ENCODE measurements around the gene THAP4. TPM values are rescaled to one million over a fixed set of nuclear protein-coding genes. Genes with fewer than 3 reads are reported as not detected.
A peak's percentile ranks its signal among the peaks of the same experiment; 100 is the strongest.
"Not testable (repeated sequence)": the region's sequence is repeated elsewhere in the genome, so short reads cannot be mapped to it uniquely, and the experiment has no call there.

THAP4 gene
- total and polyA plus RNA-seq, 2 of the 13 experiments (the other 11 are each of a cell fraction or from before 2014, with no cell fraction given) = 59.7 to 75.7 TPM

- H3K4me3 ChIP-seq (replicated peaks in 1 of 3; ENCODE audit: insufficient read depth in 1 of 3, low read depth in 2 of 3, low read length in 3 of 3); DNase-seq (ENCODE audit: low spot score); ATAC-seq; BruUV-seq (replicated peaks); H4K20me1 ChIP-seq (ENCODE audit: insufficient read depth, low read length); H3K9me3 ChIP-seq (ENCODE audit: low read length); intact Hi-C loops (cut with micrococcal nuclease; ENCODE audit: unreplicated experiment); H3K9ac ChIP-seq (ENCODE audit: insufficient read depth, low read depth, low read length); H3K79me2 ChIP-seq (ENCODE audit: insufficient read depth, low read length); CTCF ChIA-PET (ENCODE audit: low intra/inter-chr PET ratio, low total read pairs); H3K4me1 ChIP-seq (ENCODE audit: insufficient read depth, low read length); FAIRE-seq; H3K27me3 ChIP-seq (ENCODE audit: control insufficient read depth in 1 of 2, insufficient read depth in 2 of 2, low read length in 2 of 2); H3K27ac ChIP-seq (ENCODE audit: extremely low read length, insufficient read depth, low read length); H3K4me2 ChIP-seq (ENCODE audit: low read depth, low read length); H2AFZ ChIP-seq (ENCODE audit: low read length): not testable (repeated sequence)
- POLR2A ChIA-PET = interaction anchor here (0.9 kb wide), 1 partner anchor 24 kb away, joined by 3 read pairs; the partner anchor contains the start of gene DTYMK
- WGBS (ENCODE audit: low lambda C conversion rate) = 94% methylated on average over 24 of the region's 24 CpGs
- H3K36me3 ChIP-seq (replicated peaks in 1 of 2; ENCODE audit: control insufficient read depth in 1 of 2, insufficient read depth in 2 of 2, low read length in 2 of 2) = peaks cover 28 to 62% of the 10 kb centered on the region in 2 experiments
- in situ Hi-C loops (cut with HindIII; ENCODE audit: extremely low pct_ligation_motif_present, low pct_unique_long_range_greater_than_20kb) = loop anchor here (5.0 kb wide), 1 partner anchor 215 kb away; no protein-coding TSS in a partner anchor
Observed at GRCh38 chr2:241662731-241663130, 25.8 kb upstream of the THAP4 start.

DNA sequence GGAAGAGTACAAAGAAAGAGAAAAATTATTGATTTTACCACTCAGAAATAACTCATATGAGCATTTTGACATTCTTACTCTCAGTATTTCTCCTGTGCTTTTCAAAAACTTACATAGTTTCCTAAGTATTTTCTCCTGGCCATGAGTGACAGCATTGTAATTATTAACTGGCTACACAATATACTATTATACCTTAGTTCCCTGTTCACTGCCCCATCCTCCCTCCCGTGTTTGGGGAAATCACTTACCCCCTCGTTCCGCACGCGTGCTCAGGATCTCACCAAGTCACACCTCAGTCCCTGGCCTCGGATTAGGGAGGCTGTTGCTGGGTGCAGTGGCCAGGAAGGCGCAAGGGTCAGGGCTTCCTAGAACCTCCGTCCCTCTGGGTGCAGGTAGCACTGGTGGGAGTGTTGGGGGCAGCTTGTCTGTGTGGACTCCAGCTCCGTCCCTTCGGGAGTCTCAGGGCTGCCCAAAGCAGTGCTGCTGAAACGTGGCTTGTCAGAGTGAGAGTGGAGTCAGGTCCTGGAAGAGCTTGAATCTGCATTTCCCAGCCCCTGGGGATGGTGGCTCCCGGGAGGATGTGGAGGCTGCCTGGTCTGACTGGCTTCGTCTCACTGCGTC, 23.7 kb upstream of the THAP4 start:
- no peak for ATAC-seq
- Histone ChIP-seq H3K27me3 (ENCODE audit: control insufficient read depth in 1 of 2, insufficient read depth in 2 of 2, low read length in 2 of 2) (no peaks in the 10 kb centered on the region), H3K4me2 (ENCODE audit: low read depth, low read length) (no peak overlapping the region), H3K4me3 (replicated peaks in 1 of 3; ENCODE audit: insufficient read depth in 1 of 3, low read depth in 2 of 3, low read length in 3 of 3) (no peak overlapping the region), H3K4me1 (ENCODE audit: insufficient read depth, low read length) (peaks cover 8% of the 10 kb centered on the region; the same call in 1 of the 2 replicates), H3K9ac (ENCODE audit: insufficient read depth, low read depth, low read length) (no peak overlapping the region), H3K9me3 (ENCODE audit: low read length) (no peaks in the 10 kb centered on the region), H3K79me2 (ENCODE audit: insufficient read depth, low read length) (no peaks in the 10 kb centered on the region), H4K20me1 (ENCODE audit: insufficient read depth, low read length) (peaks cover 2% of the 10 kb centered on the region; the same call in 1 of the 2 replicates), H3K36me3 (replicated peaks in 1 of 2; ENCODE audit: control insufficient read depth in 1 of 2, insufficient read depth in 2 of 2, low read length in 2 of 2) (peaks cover 27 to 58% of the 10 kb centered on the region in 2 experiments), H3K27ac (ENCODE audit: extremely low read length, insufficient read depth, low read length) (no peak overlapping the region), H2AFZ (ENCODE audit: low read length) (no peak overlapping the region)
- CTCF ChIA-PET (ENCODE audit: low intra/inter-chr PET ratio, low total read pairs) = no interaction called here
- in situ Hi-C loops (cut with HindIII; ENCODE audit: extremely low pct_ligation_motif_present, low pct_unique_long_range_greater_than_20kb) = loop anchor here (5.0 kb wide), 1 partner anchor 217 kb away; no protein-coding TSS in a partner anchor
- no peak for DNase-seq (ENCODE audit: low spot score)
- BruUV-seq (replicated peaks) = no TSS peak
- POLR2A ChIA-PET = interaction anchor here (2.6 kb wide), 1 partner anchor 26 kb away, joined by 18 read pairs; the partner anchor contains the start of gene DTYMK
- no peak for FAIRE-seq
- WGBS (ENCODE audit: low lambda C conversion rate) = 97% methylated on average over 14 of the region's 14 CpGs
- intact Hi-C loops (cut with micrococcal nuclease; ENCODE audit: unreplicated experiment) = no loop called here
- TF ChIP-seq RBM22 (optimal IDR thresholded peaks at IDR 0.05; ENCODE audit: low read length) (peak; percentile 69), POLR2G (IDR thresholded peaks at IDR 0.05; ENCODE audit: low read depth, low read length) (0 out of 2 replicates have a peak, but pooled peaks have one; percentile 29), PCBP1 (IDR thresholded peaks at IDR 0.05; ENCODE audit: borderline replicate concordance, low read depth, low read length) (0 out of 2 replicates have a peak, but pooled peaks have one; percentile 47), ZNF501 (CRISPR knock-in tag; IDR thresholded peaks at IDR 0.05) (0 out of 2 replicates have a peak, but pooled peaks have one; percentile 26), ZNF792 (CRISPR knock-in tag; IDR thresholded peaks at IDR 0.05) (no peak), ZNF292 (CRISPR knock-in tag; IDR thresholded peaks at IDR 0.05; ENCODE audit: borderline replicate concordance, low read depth) (no peak), ZNF652 (CRISPR knock-in tag; IDR thresholded peaks at IDR 0.05; ENCODE audit: borderline replicate concordance, low read depth) (no peak), NBN (conservative IDR thresholded peaks at IDR 0.05) (no peak), AGO2 (optimal IDR thresholded peaks at IDR 0.05; ENCODE audit: low read depth, low read length) (peak; percentile 53)
- TF ChIP-seq, protein P1, sequence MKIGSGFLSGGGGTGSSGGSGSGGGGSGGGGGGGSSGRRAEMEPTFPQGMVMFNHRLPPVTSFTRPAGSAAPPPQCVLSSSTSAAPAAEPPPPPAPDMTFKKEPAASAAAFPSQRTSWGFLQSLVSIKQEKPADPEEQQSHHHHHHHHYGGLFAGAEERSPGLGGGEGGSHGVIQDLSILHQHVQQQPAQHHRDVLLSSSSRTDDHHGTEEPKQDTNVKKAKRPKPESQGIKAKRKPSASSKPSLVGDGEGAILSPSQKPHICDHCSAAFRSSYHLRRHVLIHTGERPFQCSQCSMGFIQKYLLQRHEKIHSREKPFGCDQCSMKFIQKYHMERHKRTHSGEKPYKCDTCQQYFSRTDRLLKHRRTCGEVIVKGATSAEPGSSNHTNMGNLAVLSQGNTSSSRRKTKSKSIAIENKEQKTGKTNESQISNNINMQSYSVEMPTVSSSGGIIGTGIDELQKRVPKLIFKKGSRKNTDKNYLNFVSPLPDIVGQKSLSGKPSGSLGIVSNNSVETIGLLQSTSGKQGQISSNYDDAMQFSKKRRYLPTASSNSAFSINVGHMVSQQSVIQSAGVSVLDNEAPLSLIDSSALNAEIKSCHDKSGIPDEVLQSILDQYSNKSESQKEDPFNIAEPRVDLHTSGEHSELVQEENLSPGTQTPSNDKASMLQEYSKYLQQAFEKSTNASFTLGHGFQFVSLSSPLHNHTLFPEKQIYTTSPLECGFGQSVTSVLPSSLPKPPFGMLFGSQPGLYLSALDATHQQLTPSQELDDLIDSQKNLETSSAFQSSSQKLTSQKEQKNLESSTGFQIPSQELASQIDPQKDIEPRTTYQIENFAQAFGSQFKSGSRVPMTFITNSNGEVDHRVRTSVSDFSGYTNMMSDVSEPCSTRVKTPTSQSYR (CRISPR knock-in tag; IDR thresholded peaks at IDR 0.05; ENCODE audit: borderline replicate concordance) = no peak
